ENCODE measurements around the gene DPF3.
"Not testable (repeated sequence)": the region's sequence is repeated elsewhere in the genome, so short reads cannot be mapped to it uniquely, and the experiment has no call there.

- not testable (repeated sequence) for TF ChIP-seq EZH2 (optimal IDR thresholded peaks at IDR 0.05; ENCODE audit: low read depth, low read length); EZH2phosphoT487 (IDR thresholded peaks at IDR 0.05; ENCODE audit: low read length)
These were observed 145.0 kb downstream of the DPF3 start for GRCh38 chr14:72748921-72749320.
